ENCODE measurements around the gene IPO4.

Gene IPO4

DNA sequence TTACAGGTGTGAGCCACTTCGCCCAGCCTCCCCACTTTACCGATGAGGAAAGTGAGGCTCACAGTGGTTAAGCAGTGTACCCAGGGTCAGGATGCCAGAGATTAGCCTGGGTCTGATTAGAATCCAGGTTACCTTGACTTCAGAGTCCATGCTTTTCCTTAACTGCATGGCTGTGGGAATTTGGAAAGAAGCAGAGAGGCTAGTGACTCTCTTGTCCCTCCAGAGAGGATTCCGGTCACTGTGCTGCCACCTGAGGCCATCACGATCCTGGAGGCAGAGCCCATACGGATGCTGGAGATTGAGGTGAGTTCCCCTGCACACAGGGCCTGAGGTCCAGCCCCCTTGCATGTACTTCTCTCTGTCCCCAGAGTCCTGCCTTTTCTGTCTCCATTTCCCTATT is 12.0 kb downstream of the IPO4 start:
- DNase-seq (ENCODE audit: low spot score): no peak

DNA sequence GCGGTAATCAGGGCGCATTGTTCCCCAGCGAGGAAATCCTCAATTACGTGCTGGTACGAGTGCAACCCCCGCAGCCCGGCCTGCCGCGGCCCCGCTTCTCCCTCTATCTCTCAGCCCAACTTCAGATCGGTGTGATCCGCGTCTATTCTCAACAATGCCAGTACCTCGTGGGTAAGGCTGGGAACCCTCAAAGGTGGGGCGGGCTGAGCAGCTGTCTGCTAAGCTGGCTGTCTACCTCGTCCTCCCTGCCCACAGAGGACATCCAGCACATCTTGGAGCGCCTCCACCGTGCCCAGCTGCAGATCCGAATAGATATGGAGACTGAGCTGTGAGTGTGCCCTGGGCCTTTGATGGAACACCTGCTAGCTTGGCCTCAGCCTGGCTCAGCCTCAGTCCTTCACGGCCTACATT is 15.7 kb downstream of the IPO4 start:
- DNase-seq (ENCODE audit: low spot score): no peak

DNA sequence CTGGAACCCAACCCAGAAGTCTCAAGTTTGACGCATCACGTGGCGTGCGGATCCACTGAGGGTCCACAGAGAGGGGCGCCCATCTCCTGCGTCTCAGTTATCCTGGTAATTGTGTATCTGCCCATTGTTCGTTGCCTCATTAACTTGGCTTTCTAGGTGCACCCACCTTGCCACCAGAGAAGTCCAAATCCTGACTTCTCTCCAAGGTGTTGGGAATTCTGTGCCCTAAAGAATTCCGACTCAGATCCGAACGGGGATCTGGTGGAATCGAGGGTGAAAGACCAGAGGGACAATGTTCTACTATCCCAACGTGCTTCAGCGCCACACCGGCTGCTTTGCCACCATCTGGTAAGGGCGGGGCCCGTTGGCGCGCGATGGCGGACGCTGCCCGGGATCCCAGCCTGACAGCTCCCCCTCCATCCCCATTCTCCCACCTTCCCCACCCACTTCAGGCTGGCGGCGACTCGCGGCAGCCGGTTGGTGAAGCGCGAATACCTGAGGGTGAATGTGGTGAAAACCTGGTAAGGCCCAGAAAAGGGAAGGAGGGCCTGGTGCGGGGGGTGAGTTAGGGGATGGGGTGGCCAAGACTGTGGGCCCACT is 16.3 kb downstream of the IPO4 start:
- DNase-seq (ENCODE audit: low spot score): no peak

DNA sequence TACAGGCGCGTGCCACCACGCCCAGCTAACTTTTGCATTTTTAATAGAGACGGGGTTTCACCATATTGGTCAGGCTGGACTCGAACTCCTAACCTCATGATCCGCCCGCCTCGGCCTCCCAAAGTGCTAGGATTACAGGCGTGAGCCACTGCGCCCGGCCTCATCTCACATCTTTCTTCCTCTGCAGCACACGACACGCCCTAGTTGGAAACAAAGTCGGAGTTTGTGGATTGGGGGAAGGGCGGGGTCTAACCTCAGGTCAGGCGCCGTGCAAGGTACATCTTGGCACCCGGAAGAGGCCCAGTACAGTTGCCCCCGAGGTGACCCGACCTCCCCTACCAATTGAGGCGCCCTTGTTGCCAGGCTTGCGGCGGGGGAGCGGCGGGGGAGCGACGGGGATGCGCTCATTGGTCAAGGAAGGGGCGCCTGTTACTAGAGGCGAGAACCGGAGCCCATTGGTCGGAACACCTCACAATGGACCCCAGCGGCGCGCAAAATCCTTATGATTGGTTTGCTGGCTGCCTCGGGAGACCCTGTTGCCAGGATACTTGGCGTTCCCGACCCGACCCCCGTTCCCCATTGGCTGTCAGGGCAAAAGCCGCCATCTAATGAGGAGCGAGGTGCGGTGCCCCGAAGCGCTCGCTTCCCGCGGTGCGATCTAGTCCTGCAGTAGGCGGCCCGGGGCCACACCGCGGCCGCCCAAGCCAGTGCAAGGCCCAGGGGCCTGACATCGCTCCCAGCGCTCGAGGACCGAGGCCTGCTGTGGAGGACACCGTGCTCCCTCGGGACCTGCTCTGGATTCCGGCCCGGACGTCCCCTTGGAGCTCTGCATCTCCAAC is 17.0 kb downstream of the IPO4 start, which contains the start of gene REC8:
TSS of gene REC8 (plus strand) at position 659 of the 839 bp plus-strand sequence. CDS start 473 bp downstream, outside the sequence.
- DNase-seq (ENCODE audit: low spot score): peak; percentile 61

DNA sequence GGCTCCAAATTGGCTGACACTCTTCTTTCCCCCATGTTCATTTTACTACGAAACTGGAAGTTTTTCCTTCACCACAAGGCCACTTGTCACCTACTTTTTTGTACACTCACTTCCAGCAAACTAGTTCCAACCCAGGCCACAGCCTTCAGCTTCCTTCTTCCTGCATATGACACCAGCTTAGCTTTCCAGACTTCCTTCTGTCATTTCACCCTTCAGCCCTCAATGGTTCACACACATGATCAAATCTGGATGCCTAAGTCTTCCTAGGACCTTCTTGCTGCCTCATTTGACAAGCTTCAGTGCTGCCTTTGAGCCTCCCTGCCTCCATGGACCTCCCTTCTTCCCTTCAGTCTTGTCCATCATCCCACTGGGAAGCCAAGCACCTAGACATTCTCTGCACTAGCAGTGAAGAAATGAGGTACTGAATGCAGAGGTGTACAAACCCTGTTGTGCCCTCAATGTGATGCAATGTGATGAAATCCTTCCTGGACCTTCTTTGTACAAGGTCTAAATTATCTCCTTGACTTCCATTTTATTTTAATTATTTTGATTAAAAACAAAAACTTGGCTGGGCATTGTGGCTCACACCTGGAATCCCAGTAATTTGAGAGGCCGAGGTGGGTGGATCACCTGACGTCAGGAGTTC is 21.0 kb downstream of the IPO4 start:
- no peak for DNase-seq (ENCODE audit: low spot score)

DNA sequence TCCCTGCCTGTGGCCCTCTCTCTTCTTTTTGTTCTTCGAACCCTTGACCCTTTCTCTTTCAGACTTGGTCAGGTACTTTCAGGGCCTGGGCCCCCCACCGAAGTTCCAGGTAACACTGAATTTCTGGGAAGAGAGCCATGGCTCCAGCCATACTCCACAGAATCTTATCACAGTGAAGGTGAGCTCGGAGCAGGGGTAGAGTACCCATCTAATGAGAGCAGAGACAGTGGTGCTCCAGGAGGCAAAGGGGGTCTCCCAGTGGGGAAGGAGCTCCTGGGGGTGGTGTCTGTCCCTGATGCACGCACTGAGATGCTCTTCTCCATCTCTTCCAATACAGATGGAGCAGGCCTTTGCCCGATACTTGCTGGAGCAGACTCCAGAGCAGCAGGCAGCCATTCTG is 22.8 kb downstream of the IPO4 start:
- no peak for DNase-seq (ENCODE audit: low spot score)

DNA sequence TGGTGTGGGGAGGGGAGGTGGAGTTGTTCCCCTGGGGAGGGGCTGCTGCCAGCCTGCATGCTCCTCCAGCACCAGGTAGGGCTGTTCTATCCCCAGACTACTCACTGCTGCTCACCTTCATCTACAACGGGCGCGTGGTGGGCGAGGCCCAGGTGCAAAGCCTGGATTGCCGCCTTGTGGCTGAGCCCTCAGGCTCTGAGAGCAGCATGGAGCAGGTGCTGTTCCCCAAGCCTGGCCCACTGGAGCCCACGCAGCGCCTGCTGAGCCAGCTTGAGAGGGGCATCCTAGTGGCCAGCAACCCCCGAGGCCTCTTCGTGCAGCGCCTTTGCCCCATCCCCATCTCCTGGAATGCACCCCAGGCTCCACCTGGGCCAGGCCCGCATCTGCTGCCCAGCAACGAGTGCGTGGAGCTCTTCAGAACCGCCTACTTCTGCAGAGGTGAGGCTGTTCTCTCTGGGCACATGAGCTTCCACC is 24.1 kb downstream of the IPO4 start:
- DNase-seq (ENCODE audit: low spot score): no peak

DNA sequence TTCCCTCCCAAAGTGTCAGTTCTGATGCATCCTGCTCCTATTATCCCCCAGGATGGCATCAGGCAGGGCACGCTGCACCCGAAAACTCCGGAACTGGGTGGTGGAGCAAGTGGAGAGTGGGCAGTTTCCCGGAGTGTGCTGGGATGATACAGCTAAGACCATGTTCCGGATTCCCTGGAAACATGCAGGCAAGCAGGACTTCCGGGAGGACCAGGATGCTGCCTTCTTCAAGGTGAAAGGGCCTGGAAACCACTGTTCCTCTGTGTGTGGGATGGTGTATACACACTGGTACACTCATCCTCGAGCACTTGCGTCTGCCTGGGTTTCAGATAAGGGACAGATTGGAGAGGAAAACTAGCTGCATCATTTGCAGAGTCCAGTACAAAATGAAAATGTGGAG is 26.5 kb downstream of the IPO4 start:
- DNase-seq (ENCODE audit: low spot score): no peak

DNA sequence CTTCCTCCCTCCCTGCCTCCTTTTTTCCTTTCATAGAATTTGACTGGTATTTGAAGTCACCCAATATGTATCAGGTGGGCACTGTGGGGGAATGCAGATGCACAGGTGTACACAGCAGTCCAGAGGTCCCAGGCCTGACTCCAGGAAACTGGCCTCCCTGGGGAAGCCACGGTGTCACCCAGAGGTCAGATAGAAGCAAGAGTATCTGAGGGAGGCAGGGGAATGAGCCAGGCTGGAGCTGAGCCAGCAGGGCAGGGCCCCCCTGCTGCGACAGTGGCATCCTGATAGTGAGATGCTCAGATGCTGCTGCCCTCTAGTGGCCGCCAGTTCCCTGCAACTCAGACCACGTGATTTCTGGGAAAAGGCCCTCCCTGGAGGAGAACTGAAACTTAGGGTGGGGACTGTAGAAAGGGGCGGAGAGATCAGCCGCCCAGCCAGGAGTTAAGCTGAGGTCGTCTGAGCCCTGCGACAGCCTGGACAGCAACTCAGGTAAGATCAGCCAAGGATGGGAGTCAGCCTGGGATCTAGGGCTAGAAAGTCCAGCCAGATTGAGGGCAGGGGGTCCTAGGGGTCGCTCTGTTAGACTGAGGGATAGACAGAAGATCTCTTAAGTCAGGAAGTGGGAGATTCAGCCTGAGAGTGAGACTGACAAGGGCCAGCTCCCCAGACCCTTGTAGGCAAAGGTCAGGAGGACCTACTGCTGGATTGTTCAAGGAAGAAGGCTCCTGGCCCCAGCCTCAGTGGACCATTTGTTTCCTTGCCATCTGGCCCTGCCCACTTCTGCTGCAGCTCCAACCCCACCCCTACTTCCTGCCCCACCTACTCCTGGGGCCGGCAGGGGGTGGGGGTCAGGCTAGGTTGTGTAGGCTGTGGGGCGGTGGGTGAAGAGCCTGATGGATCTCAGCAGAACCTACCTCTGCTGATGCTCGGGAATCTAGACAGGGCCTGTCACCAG is 27.5 kb downstream of the IPO4 start, which contains the start of gene IRF9:
TSS of gene IRF9 (plus strand) at position 416 of the 955 bp plus-strand sequence. CDS start 880 bp downstream, outside the sequence.
- DNase-seq (ENCODE audit: low spot score): peak; percentile 98

DNA sequence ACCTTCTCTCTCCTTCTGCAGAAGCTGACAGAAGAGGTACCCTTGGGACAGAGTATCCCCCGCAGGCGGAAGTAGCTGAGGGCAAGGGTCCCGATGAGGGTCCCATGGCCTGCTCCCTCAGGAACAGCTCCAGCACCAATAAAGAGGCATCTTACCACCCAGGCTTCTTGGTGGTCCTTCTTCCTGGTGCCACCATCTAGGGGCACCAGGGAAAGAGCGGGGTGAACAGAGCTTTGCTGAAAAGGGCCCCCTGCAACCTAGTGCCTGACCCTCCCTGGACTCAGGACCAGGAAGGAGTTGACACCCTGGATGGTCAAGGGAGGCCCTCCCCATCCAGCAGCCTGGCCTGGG is 28.1 kb downstream of the IPO4 start:
- no peak for DNase-seq (ENCODE audit: low spot score)

DNA sequence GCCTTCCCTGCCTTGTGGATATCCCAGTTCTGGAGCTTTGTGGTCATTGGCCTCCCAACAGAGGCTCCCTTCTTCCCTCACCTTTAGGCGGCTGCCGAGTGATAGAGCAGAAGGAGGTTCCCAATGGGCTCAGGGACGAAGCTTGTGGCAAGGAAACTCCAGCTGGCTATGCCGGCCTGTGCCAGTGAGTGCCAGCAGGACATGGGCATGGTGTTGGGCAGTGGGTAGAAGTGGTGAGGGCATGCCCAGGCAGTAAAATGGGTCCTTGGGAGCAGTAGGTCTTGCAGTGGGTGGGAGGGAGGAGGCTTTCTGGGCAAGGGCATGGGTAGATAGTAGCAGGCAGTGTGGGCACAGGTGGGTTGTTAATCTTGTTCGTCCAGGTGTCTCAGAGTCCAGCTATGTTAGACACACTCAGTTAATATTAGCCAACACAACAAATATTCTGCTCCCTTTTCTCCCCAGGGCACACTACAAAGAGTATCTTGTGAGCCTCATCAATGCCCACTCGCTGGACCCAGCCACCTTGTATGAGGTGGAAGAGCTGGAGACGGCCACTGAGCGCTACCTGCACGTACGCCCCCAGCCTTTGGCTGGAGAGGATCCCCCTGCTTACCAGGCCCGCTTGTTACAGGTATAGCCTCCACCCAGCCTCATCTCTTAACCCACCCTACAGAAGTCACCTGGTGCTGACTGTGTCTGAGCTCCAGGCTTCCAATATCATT is 28.7 kb downstream of the IPO4 start:
- no peak for DNase-seq (ENCODE audit: low spot score)

DNA sequence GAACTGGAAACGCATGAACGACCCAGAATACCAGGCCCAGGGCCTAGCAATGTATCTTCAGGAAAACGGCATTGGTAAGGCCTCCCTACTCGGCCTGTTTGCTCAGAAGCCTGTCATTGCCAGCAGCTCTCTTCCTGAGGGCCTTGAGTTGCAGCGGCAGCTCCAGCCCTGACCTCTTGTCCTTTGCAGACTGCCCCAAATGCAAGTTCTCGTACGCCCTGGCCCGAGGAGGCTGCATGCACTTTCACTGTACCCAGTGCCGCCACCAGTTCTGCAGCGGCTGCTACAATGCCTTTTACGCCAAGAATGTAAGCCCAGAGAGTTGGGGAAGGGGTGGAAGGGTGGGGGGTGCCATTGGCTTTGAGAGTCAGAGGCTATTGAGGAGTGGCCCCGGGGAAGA is 31.3 kb downstream of the IPO4 start:
- no peak for DNase-seq (ENCODE audit: low spot score)

DNA sequence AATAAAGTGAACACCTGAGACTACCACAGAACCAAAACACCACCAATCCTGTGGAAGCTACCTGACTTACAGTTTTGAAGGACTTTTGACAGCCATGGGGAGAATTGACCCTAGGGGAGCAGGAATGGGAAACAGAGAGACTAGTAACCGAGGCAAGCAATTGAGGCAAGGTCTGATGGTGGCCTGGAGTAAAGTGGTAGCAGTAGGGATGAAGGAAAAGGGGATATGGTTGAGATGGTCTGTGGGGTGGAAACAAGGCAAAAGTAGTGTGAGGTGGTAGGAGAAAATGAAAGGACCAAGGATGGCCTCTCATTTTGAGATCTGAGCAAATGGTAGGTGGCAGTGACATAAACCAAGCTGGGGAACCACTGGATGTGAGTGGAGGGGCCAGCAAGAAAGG is 31.8 kb downstream of the IPO4 start:
- DNase-seq (ENCODE audit: low spot score): no peak

DNA sequence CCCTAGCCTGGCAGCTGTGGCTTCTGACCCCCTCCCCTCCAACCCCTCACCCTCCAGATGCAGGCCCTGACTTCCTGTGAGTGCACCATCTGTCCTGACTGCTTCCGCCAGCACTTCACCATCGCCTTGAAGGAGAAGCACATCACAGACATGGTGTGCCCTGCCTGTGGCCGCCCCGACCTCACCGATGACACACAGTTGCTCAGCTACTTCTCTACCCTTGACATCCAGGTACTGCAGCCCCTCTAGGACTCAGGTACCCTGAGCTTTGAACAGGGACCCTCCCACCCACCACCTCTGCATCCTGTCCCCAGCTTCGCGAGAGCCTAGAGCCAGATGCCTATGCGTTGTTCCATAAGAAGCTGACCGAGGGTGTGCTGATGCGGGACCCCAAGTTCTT is 33.5 kb downstream of the IPO4 start:
- DNase-seq (ENCODE audit: low spot score): no peak

DNA sequence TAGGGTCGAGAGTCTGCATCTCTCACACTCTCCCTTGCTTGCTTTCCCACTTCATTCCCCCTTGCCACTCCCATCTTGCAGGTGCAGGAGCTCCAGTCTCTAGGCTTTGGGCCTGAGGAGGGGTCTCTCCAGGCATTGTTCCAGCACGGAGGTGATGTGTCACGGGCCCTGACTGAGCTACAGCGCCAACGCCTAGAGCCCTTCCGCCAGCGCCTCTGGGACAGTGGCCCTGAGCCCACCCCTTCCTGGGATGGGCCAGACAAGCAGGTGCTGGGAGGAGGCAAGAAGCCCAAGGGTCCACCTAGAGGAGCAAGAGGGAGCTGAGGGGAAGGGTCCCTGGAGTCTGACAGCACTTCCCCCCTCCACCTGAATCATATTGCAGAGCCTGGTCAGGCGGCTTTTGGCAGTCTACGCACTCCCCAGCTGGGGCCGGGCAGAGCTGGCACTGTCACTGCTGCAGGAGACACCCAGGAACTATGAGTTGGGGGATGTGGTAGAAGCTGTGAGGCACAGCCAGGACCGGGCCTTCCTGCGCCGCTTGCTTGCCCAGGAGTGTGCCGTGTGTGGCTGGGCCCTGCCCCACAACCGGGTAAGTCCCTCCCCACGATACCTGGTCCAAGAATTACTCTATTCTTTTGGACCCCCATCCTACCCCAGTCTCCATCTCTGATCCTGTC is 37.1 kb downstream of the IPO4 start:
- DNase-seq (ENCODE audit: low spot score): no peak

DNA sequence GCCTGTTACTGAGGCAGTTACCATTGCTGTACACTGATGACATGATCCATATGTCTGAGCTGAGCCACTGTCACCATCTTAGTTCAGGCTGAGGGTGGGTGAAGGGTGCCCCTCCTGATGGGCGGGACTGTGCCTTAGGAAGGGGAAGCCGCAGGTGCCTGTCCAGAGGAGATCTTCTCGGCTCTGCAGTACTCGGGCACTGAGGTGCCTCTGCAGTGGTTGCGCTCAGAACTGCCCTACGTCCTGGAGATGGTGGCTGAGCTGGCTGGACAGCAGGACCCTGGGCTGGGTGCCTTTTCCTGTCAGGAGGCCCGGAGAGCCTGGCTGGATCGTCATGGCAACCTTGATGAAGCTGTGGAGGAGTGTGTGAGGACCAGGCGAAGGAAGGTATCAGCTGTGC is 37.6 kb downstream of the IPO4 start:
- no peak for DNase-seq (ENCODE audit: low spot score)

DNA sequence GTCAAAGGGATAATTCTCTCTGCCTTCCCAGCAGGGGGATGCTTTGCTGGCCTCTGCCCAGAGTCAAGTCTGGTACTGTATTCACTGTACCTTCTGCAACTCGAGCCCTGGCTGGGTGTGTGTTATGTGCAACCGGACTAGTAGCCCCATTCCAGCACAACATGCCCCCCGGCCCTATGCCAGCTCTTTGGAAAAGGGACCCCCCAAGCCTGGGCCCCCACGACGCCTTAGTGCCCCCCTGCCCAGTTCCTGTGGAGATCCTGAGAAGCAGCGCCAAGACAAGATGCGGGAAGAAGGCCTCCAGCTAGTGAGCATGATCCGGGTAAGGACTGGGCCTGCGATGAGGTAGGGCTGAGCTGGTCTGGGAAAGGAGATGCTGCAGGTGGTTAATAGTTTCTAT is 38.0 kb downstream of the IPO4 start:
- no peak for DNase-seq (ENCODE audit: low spot score)

DNA sequence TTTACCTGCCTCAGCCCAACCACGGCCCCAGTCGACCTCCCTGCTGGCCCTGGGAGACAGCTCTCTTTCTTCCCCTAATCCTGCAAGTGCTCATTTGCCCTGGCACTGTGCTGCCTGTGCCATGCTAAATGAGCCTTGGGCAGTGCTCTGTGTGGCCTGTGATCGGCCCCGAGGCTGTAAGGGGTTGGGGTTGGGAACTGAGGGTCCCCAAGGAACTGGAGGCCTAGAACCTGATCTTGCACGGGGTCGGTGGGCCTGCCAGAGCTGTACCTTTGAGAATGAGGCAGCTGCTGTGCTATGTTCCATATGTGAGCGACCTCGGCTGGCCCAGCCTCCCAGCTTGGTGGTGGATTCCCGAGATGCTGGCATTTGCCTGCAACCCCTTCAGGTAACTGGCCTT is 38.6 kb downstream of the IPO4 start:
- no peak for DNase-seq (ENCODE audit: low spot score)

DNA sequence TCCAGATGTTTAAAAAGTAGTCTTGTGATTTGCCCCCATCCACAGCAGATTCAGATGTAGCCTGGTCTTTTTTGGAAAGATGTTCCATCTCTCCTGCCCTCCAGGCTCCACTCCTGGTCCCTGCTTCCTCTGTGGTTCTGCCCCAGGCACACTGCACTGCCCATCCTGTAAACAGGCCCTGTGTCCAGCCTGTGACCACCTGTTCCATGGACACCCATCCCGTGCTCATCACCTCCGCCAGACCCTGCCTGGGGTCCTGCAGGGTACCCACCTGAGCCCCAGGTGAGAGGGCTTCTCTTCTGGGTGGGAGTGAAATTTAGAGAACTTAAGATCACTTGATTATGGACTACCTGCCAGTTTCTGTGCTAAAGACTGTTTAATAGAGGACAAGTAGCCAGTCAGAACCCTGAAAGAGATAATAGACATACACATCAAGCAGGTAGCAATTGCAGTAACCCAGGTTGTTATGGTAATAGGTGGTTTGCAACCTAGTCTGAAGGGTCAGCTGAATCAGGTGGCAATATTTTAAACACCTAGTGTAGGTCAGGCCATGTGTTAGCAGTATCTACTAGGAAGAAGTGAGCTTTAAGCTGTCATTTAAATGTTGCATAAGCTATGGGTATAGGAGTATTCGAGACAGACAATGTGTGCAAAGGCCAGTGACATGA is 39.2 kb downstream of the IPO4 start:
- DNase-seq (ENCODE audit: low spot score): no peak
